H9 (cell line): ENCODE results near the gene TRUB1. TPM values are rescaled to one million over a fixed set of nuclear protein-coding genes. Genes with fewer than 3 reads are reported as not detected.

Source experiments
- DNase-seq: peaks from one replicate; pipeline ENCODE4 v3.0.0-alpha.2; 2017
- H2AFZ ChIP-seq: one replicate; pipeline ENCODE4 v1.6.1; 2013; ENCODE audit warnings: mild to moderate bottlenecking, low read length, control low read depth, moderate library complexity
- H2AK5ac ChIP-seq: 2 replicates; pipeline ENCODE4 v1.6.1; 2013; ENCODE audit warnings: low read length, control low read depth, mixed read lengths; ENCODE audit not compliant: insufficient read length
- H2BK120ac ChIP-seq: one replicate; pipeline ENCODE4 v1.6.1; 2013; ENCODE audit warnings: low read depth, mild to moderate bottlenecking, low read length, control low read depth, inconsistent platforms; ENCODE audit not compliant: poor library complexity, severe bottlenecking
- H2BK12ac ChIP-seq: 2 replicates; pipeline ENCODE4 v1.6.1; 2013; ENCODE audit warnings: low read length, control low read depth, mixed read lengths, low read depth; ENCODE audit not compliant: insufficient read length
- H2BK15ac ChIP-seq: 2 replicates; pipeline ENCODE4 v1.6.1; 2013; ENCODE audit warnings: low read depth, low read length, control low read depth
- H2BK20ac ChIP-seq: one replicate; pipeline ENCODE4 v1.6.1; 2013; ENCODE audit warnings: low read depth, mild to moderate bottlenecking, low read length, control low read depth, inconsistent platforms; ENCODE audit not compliant: poor library complexity, severe bottlenecking
- H2BK5ac ChIP-seq: 2 replicates; pipeline ENCODE4 v1.6.1; 2013; ENCODE audit warnings: low read length, control low read depth, mixed read lengths; ENCODE audit not compliant: insufficient read length
- H3K14ac ChIP-seq: 2 replicates; pipeline ENCODE4 v1.6.1; 2013; ENCODE audit warnings: low read length, control low read depth; ENCODE audit not compliant: insufficient read depth
- H3K18ac ChIP-seq: 2 replicates; pipeline ENCODE4 v1.6.1; 2013; ENCODE audit warnings: low read depth, mild to moderate bottlenecking, mixed read lengths, low read length, control low read depth; ENCODE audit not compliant: insufficient read length
- H3K23ac ChIP-seq: 2 replicates; pipeline ENCODE4 v1.6.1; 2013; ENCODE audit warnings: low read length, control low read depth, mixed read lengths, low read depth; ENCODE audit not compliant: insufficient read length
- H3K23me2 ChIP-seq: 2 replicates; pipeline ENCODE4 v1.6.1; 2013; ENCODE audit warnings: low read depth, mild to moderate bottlenecking, mixed read lengths, low read length, control low read depth; ENCODE audit not compliant: insufficient read length, poor library complexity, severe bottlenecking
- H3K27ac ChIP-seq: 2 replicates; pipeline ENCODE4 v1.5.1; 2013; ENCODE audit warnings: low read length, control low read depth, mixed read lengths, low read depth; ENCODE audit not compliant: insufficient read length
- H3K27me3 ChIP-seq: 2 replicates; pipeline ENCODE4 v1.6.1; 2013; ENCODE audit warnings: low read length, control low read depth, inconsistent platforms; ENCODE audit not compliant: insufficient read depth
- H3K4ac ChIP-seq: 2 replicates; pipeline ENCODE4 v1.6.1; 2013; ENCODE audit warnings: low read depth, mild to moderate bottlenecking, control low read depth, inconsistent platforms, low read length, moderate library complexity
- H3K4me1 ChIP-seq: 2 replicates; pipeline ENCODE4 v1.6.1; 2013; ENCODE audit warnings: low read length, control low read depth, inconsistent platforms; ENCODE audit not compliant: insufficient read depth
- H3K4me2 ChIP-seq: 2 replicates; pipeline ENCODE4 v1.6.1; 2013; ENCODE audit warnings: low read length, control low read depth, mixed read lengths; ENCODE audit not compliant: insufficient read length, insufficient read depth
- H3K56ac ChIP-seq: 2 replicates; pipeline ENCODE4 v1.6.1; 2013; ENCODE audit warnings: low read depth, mild to moderate bottlenecking, mixed read lengths, low read length, control low read depth; ENCODE audit not compliant: insufficient read length
- H3K79me1 ChIP-seq: 2 replicates; pipeline ENCODE4 v1.6.1; 2013; ENCODE audit warnings: low read depth, mild to moderate bottlenecking, moderate library complexity, low read length, control low read depth, inconsistent platforms; ENCODE audit not compliant: insufficient read depth, poor library complexity, severe bottlenecking
- H3K79me2 ChIP-seq: 2 replicates; pipeline ENCODE4 v1.6.1; 2013; ENCODE audit warnings: low read length, control low read depth, inconsistent platforms; ENCODE audit not compliant: insufficient read depth
- H3K9ac ChIP-seq: 2 replicates; pipeline ENCODE4 v1.6.1; 2013; ENCODE audit warnings: low read length, control low read depth, mixed read lengths; ENCODE audit not compliant: insufficient read length; ENCODE audit errors: extremely low read depth
- H3K9me3 ChIP-seq: one replicate; pipeline ENCODE4 v1.6.1; 2013; ENCODE audit warnings: low read depth, low read length, inconsistent platforms; ENCODE audit not compliant: control insufficient read depth
- H3T11ph ChIP-seq: one replicate; pipeline ENCODE4 v1.6.1; 2013; ENCODE audit warnings: mild to moderate bottlenecking, low read length, control low read depth, inconsistent platforms
- H4K20me1 ChIP-seq: one replicate; pipeline ENCODE4 v1.6.1; 2013; ENCODE audit not compliant: control insufficient read depth, insufficient read length, insufficient read depth
- H4K5ac ChIP-seq: 2 replicates; pipeline ENCODE4 v1.6.1; 2013; ENCODE audit warnings: low read depth, mild to moderate bottlenecking, mixed read lengths, low read length, control low read depth; ENCODE audit not compliant: insufficient read length
- H4K8ac ChIP-seq: replicated peaks from 2 replicates; pipeline ENCODE4 v1.6.1; 2013; ENCODE audit warnings: low read length, control low read depth, mixed read lengths, low read depth; ENCODE audit not compliant: insufficient read length
- H4K91ac ChIP-seq: 2 replicates; pipeline ENCODE4 v1.6.1; 2013; ENCODE audit warnings: low read depth, mild to moderate bottlenecking, moderate library complexity, mixed read lengths, low read length, control low read depth; ENCODE audit not compliant: insufficient read length
- H3K27ac Mint-ChIP-seq, 3 experiments: 2 replicates in 2 of 3; 3 replicates in 1 of 3; pipeline ENCODE4 v1.8.0; 2020 to 2021; ENCODE audit warnings: mixed read lengths in 3 of 3, mild to moderate bottlenecking in 1 of 3, moderate library complexity in 1 of 3
- H3K27me3 Mint-ChIP-seq: 2 replicates; pipeline ENCODE4 v1.8.0; 2021; ENCODE audit warnings: low read depth, mild to moderate bottlenecking, moderate library complexity, mixed read lengths
- H3K36me3 Mint-ChIP-seq, 3 experiments: 2 replicates in 2 of 3; 3 replicates in 1 of 3; pipeline ENCODE4 v1.8.0; 2020 to 2021; ENCODE audit warnings: low read depth in 3 of 3, mixed read lengths in 3 of 3; ENCODE audit not compliant: insufficient read depth in 1 of 3
- H3K4me1 Mint-ChIP-seq, 2 experiments: 2 replicates each; pipeline ENCODE4 v1.8.0; 2020; ENCODE audit warnings: mixed read lengths in 2 of 2
- H3K4me3 Mint-ChIP-seq, 2 experiments: 2 replicates in 1 of 2; 3 replicates in 1 of 2; pipeline ENCODE4 v1.8.0; 2020 to 2021; ENCODE audit warnings: mild to moderate bottlenecking in 2 of 2, mixed read lengths in 2 of 2, moderate library complexity in 1 of 2
- H3K9me3 Mint-ChIP-seq, 2 experiments: 2 replicates in 1 of 2; 3 replicates in 1 of 2; pipeline ENCODE4 v1.8.0; 2020; ENCODE audit warnings: mild to moderate bottlenecking in 2 of 2, mixed read lengths in 2 of 2, moderate library complexity in 1 of 2
- CTCF ChIP-seq: fragments of 200-600 bp; sonication (generic); conservative IDR thresholded peaks from 3 replicates; pipeline ENCODE4 v1.8.0; 2021; ENCODE audit warnings: antibody characterized with exemption, mild to moderate bottlenecking
- WGBS: extraction: QIAGEN DNeasy Blood & Tissue Kit; methylation state at CpG from one replicate; pipeline ENCODE4 v1.1.7; 2013; ENCODE audit warnings: missing lambda C conversion rate, low lambda C conversion rate, mixed read lengths; ENCODE audit not compliant: insufficient read length; ENCODE audit errors: extremely low coverage; 5-methylcytosine and 5-hydroxymethylcytosine counted together
- total RNA-seq: library from RNA; stranded (reverse); gene quantifications from 2 replicates; pipeline ENCODE4 v1.2.1, GENCODE V29; 2021

Gene TRUB1
- total RNA-seq, 1 experiment from 2014 or later: 20.6 TPM

GRCh38 chr10:114902151-114902550 is 35.8 kb upstream of the TRUB1 start:
- H3K4ac ChIP-seq: no peak overlapping the region
- no peak overlapping the region for H2AFZ ChIP-seq
- Mint-ChIP-seq H3K27me3 (no peaks in the 10 kb centered on the region), H3K36me3 (no peaks in the 10 kb centered on the region), H3K27ac (no peak overlapping the region), H3K4me3 (no peak overlapping the region), H3K9me3 (no peaks in the 10 kb centered on the region), H3K4me1 (peaks cover 4 to 5% of the 10 kb centered on the region in 2 experiments)
- no peak overlapping the region for H3K4me2 ChIP-seq
- H3K79me2 ChIP-seq: no peaks in the 10 kb centered on the region
- no peak overlapping the region for H2BK20ac ChIP-seq
- no peak for TF ChIP-seq CTCF
- H3K9me3 ChIP-seq: no peaks in the 10 kb centered on the region
- H4K20me1 ChIP-seq: no peaks in the 10 kb centered on the region
- H3K4me1 ChIP-seq: no peaks in the 10 kb centered on the region
- no peak overlapping the region for H3K27ac ChIP-seq
- no peak overlapping the region for H3K23ac ChIP-seq
- H3K23me2 ChIP-seq: no peaks in the 10 kb centered on the region
- H2BK5ac ChIP-seq: no peak overlapping the region
- WGBS: no CpG with 5 or more reads among the region's 1 CpG
- no peak overlapping the region for H4K91ac ChIP-seq
- H3K14ac ChIP-seq: no peak overlapping the region
- DNase-seq: no peak
- H2BK120ac ChIP-seq: no peak overlapping the region
- H2BK15ac ChIP-seq: no peak overlapping the region
- no peak overlapping the region for H3K18ac ChIP-seq
- H4K8ac ChIP-seq: no peak overlapping the region
- H3T11ph ChIP-seq: no peak overlapping the region
- H3K56ac ChIP-seq: no peak overlapping the region
- H2AK5ac ChIP-seq: no peak overlapping the region
- H3K79me1 ChIP-seq: no peaks in the 10 kb centered on the region
- no peak overlapping the region for H4K5ac ChIP-seq
- no peak overlapping the region for H3K9ac ChIP-seq
- H3K27me3 ChIP-seq: no peaks in the 10 kb centered on the region
- H2BK12ac ChIP-seq: no peak overlapping the region
